DMS114 treated with DMSO at 0.1 percent for 48 hours (cell line): Measurements from ENCODE around the gene USP17L15.
"Not testable (repeated sequence)": the region's sequence is repeated elsewhere in the genome, so short reads cannot be mapped to it uniquely, and the experiment has no call there.

Experiments
- DNase-seq: peaks from one replicate; lab custom pipeline; 2025; ENCODE audit not compliant: unreplicated experiment; lab: John Stamatoyannopoulos, UW

Gene USP17L15

GRCh38 chr4:9234085-9234484 lies at the start of gene USP17L15:
Gene USP17L15 (plus strand): TSS chr4:9234385. CDS start chr4:9234385, 0 bp downstream.
- DNase-seq: not testable (repeated sequence)

DNA sequence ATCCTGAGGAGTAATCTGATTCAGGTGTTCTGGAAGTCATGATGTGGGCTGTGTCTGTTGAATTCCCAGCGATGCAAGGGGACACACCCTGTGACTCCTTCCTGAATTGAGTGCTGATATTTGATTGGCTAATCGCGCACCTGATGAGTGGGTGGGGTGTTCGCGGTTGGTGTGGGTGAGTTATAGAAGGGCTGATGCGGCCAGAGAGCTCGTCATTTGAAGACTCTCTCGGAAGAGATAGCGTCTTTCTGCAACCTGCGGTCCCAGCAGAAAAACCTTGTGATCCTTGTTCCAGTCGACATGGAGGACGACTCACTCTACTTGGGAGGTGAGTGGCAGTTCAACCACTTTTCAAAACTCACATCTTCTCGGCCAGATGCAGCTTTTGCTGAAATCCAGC lies 23.8 kb upstream of the USP17L15 start, which contains the start of gene USP17L10:
USP17L10 (plus strand) TSS at position 301 of the 400 bp plus-strand sequence; CDS start at position 301, 0 bp downstream.
- not testable (repeated sequence) for DNase-seq

DNA sequence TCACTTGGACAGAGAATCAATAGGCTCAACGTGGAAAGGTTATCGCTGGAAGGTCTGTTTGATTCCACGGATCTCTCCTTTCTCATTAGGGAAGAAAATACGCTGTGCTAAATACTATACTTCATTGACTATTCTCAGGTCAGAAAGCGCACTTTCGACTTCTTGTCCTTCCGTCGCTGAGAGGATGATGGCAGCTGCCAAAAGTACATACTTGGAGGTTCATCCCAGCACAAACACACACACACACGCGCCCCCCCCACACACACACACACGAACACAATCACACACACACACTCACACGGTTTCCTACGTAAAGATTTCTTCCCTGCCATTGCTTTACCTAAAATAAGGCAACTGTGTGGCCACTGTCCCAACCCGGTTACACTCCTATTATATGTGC lies 19.5 kb upstream of the USP17L15 start:
- not testable (repeated sequence) for DNase-seq

- not testable (repeated sequence) for DNase-seq
Observed at GRCh38 chr4:9215105-9215504, 19.1 kb upstream of the USP17L15 start, which contains the start of gene USP17L11. Gene USP17L11 (plus strand): TSS chr4:9215405. CDS start chr4:9215405, 0 bp downstream.

DNA sequence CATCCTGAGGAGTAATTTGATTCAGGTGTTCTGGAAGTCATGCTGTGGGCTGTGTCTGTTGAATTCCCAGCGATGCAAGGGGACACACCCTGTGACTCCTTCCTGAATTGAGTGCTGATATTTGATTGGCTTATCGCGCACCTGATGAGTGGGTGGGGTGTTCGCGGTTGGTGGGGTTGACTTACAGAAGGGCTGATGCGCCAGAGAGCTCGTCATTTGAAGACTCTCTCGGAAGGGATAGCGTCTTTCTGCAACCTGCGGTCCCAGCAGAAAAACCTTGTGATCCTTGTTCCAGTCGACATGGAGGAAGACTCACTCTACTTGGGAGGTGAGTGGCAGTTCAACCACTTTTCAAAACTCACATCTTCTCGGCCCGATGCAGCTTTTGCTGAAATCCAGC lies 14.3 kb upstream of the USP17L15 start, which contains the start of gene USP17L12:
USP17L12 (plus strand) TSS at position 301 of the 400 bp plus-strand sequence; CDS start at position 301, 0 bp downstream.
- not testable (repeated sequence) for DNase-seq

DNA sequence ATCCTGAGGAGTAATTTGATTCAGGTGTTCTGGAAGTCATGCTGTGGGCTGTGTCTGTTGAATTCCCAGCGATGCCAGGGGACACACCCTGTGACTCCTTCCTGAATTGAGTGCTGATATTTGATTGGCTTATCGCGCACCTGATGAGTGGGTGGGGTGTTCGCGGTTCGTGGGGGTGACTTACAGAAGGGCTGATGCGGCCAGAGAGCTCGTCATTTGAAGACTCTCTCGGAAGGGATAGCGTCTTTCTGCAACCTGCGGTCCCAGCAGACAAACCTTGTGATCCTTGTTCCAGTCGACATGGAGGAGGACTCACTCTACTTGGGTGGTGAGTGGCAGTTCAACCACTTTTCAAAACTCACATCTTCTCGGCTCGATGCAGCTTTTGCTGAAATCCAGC lies 9.6 kb upstream of the USP17L15 start, which contains the start of gene USP17L13:
USP17L13 (plus strand) TSS at position 301 of the 400 bp plus-strand sequence; CDS start at position 301, 0 bp downstream.
- DNase-seq: not testable (repeated sequence)

GRCh38 chr4:9230249-9230648 lies 3.9 kb upstream of the USP17L15 start:
- not testable (repeated sequence) for DNase-seq

GRCh38 chr4:9238461-9238860 lies 4.3 kb downstream of the USP17L15 start:
- not testable (repeated sequence) for DNase-seq

- DNase-seq: not testable (repeated sequence)
Observed at GRCh38 chr4:9243579-9243978, 9.4 kb downstream of the USP17L15 start, which contains the start of gene USP17L17. Gene USP17L17 (plus strand): TSS chr4:9243879. CDS start chr4:9243879, 0 bp downstream.

DNA sequence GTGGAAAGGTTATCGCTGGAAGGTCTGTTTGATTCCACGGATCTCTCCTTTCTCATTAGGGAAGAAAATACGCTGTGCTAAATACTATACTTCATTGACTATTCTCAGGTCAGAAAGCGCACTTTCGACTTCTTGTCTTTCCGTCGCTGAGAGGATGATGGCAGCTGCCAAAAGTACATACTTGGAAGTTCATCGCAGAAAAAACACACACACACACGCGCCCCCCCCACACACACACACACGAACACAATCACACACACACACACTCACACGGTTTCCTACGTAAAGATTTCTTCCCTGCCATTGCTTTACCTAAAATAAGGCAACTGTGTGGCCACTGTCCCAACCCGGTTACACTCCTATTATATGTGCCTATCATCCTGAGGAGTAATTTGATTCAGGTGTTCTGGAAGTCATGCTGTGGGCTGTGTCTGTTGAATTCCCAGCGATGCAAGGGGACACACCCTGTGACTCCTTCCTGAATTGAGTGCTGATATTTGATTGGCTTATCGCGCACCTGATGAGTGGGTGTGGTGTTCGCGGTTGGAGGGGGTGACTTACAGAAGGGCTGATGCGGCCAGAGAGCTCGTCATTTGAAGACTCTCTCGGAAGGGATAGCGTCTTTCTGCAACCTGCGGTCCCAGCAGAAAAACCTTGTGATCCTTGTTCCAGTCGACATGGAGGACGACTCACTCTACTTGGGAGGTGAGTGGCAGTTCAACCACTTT lies 13.9 kb downstream of the USP17L15 start, which contains the start of gene USP17L18:
USP17L18 (plus strand) TSS at position 678 of the 728 bp plus-strand sequence; CDS start at position 678, 0 bp downstream.
- not testable (repeated sequence) for DNase-seq

GRCh38 chr4:9253078-9253477 lies 18.9 kb downstream of the USP17L15 start, which contains the start of gene USP17L19:
Gene USP17L19 (plus strand): TSS chr4:9253378. CDS start chr4:9253378, 0 bp downstream.
- not testable (repeated sequence) for DNase-seq

DNA sequence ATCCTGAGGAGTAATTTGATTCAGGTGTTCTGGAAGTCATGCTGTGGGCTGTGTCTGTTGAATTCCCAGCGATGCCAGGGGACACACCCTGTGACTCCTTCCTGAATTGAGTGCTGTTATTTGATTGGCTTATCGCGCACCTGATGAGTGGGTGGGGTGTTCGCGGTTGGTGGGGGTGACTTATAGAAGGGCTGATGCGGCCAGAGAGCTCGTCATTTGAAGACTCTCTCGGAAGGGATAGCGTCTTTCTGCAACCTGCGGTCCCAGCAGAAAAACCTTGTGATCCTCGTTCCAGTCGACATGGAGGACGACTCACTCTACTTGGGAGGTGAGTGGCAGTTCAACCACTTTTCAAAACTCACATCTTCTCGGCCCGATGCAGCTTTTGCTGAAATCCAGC lies 23.6 kb downstream of the USP17L15 start, which contains the start of gene USP17L20:
USP17L20 (plus strand) TSS at position 301 of the 400 bp plus-strand sequence; CDS start at position 301, 0 bp downstream.
- DNase-seq: not testable (repeated sequence)

GRCh38 chr4:9262572-9262971 lies 28.4 kb downstream of the USP17L15 start, which contains the start of gene USP17L21:
Gene USP17L21 (plus strand): TSS chr4:9262872. CDS start chr4:9262872, 0 bp downstream.
- not testable (repeated sequence) for DNase-seq

- not testable (repeated sequence) for DNase-seq
Observed at GRCh38 chr4:9267319-9267718, 33.1 kb downstream of the USP17L15 start, which contains the start of gene USP17L22. Gene USP17L22 (plus strand): TSS chr4:9267619. CDS start chr4:9267619, 0 bp downstream.

DNA sequence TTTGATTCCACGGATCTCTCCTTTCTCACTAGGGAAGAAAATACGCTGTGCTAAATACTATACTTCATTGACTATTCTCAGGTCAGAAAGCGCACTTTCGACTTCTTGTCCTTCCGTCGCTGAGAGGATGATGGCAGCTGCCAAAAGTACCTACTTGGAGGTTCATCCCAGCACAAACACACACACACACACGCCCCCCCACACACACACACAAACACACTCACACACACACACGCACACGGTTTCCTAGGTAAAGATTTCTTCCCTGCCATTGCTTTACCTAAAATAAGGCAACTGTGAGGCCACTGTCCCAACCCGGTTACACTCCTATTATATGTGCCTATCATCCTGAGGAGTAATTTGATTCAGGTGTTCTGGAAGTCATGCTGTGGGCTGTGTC lies 37.5 kb downstream of the USP17L15 start:
- DNase-seq: not testable (repeated sequence)
